PFSK-1 (cell line): ENCODE measurements around the gene DLGAP1.

Experiments
- FOXP2 ChIP-seq: optimal IDR thresholded peaks from 2 replicates; pipeline ENCODE3; 2011; ENCODE audit warnings: borderline replicate concordance, control low read depth, inconsistent platforms; ENCODE audit not compliant: insufficient read depth; ENCODE audit errors: extremely low read length, extremely low read depth
- POLR2AphosphoS5 ChIP-seq: IDR thresholded peaks from 2 replicates; pipeline ENCODE4 v1.6.1; 2012; ENCODE audit warnings: low read depth, mild to moderate bottlenecking, control low read depth, low read length, moderate library complexity
- SIN3A ChIP-seq: IDR thresholded peaks from 2 replicates; pipeline ENCODE4 v1.6.1; 2012; ENCODE audit warnings: mild to moderate bottlenecking, low read length, moderate library complexity, borderline replicate concordance; ENCODE audit not compliant: insufficient read depth
- TAF1 ChIP-seq: IDR thresholded peaks from 2 replicates; pipeline ENCODE4 v1.6.1; 2012; ENCODE audit warnings: low read length, control low read depth, borderline replicate concordance; ENCODE audit not compliant: insufficient read depth
- TF ChIP-seq, protein P1 (sequence below), 2 experiments: IDR thresholded peaks; 2 replicates each; pipeline versions ENCODE4 v1.6.1 to v1.8.0; 2011 to 2012; ENCODE audit warnings: low read depth in 2 of 2, low read length in 2 of 2, control low read depth in 1 of 2, inconsistent platforms in 1 of 2, mild to moderate bottlenecking in 1 of 2, moderate library complexity in 1 of 2; ENCODE audit not compliant: insufficient read depth in 1 of 2

DLGAP1 gene

DNA sequence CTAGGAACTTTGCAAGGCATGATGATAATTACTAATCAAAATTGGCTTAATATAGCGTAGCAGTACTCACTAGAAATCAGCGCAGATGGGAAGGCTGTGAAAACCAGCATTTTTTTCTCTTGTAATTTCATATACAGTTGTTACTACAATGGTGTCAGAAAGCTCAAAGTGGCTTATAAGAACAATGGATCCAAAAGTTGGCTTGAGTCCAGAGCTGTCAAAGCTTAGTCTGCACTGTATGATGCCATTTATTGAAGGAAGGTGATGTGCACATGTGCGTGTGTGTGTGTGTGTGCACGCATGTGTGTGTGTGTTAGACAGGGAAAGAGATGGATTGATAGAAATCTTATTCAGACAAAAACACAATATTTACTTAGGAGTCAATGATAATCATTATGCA lies 663.9 kb downstream of the DLGAP1 start:
- TF ChIP-seq, protein P1, sequence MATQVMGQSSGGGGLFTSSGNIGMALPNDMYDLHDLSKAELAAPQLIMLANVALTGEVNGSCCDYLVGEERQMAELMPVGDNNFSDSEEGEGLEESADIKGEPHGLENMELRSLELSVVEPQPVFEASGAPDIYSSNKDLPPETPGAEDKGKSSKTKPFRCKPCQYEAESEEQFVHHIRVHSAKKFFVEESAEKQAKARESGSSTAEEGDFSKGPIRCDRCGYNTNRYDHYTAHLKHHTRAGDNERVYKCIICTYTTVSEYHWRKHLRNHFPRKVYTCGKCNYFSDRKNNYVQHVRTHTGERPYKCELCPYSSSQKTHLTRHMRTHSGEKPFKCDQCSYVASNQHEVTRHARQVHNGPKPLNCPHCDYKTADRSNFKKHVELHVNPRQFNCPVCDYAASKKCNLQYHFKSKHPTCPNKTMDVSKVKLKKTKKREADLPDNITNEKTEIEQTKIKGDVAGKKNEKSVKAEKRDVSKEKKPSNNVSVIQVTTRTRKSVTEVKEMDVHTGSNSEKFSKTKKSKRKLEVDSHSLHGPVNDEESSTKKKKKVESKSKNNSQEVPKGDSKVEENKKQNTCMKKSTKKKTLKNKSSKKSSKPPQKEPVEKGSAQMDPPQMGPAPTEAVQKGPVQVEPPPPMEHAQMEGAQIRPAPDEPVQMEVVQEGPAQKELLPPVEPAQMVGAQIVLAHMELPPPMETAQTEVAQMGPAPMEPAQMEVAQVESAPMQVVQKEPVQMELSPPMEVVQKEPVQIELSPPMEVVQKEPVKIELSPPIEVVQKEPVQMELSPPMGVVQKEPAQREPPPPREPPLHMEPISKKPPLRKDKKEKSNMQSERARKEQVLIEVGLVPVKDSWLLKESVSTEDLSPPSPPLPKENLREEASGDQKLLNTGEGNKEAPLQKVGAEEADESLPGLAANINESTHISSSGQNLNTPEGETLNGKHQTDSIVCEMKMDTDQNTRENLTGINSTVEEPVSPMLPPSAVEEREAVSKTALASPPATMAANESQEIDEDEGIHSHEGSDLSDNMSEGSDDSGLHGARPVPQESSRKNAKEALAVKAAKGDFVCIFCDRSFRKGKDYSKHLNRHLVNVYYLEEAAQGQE (IDR thresholded peaks at IDR 0.05; ENCODE audit: insufficient read depth in 1 of 2, low read depth in 2 of 2, low read length in 2 of 2), result no peak
- TF ChIP-seq FOXP2 (no peak), POLR2AphosphoS5 (no peak), SIN3A (no peak), TAF1 (no peak)

DNA sequence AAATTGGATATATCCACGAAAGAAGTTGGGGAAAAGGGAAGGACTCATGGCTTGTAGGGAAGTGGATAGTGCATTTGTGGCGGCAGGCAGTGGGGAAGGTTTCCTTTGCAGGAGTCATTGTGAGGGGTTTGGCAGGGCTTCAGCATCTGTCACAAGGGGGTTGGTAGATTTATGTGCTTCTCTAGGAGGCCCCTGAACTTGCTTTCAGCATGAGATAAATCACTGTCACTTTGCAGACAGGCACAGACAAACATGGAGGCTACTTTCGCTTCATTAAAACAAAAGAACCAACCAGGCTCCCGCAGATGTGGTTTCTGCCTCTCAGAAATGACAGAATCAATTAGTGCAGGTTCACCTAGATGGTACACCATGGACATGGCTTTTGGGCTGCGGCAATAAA lies 664.4 kb downstream of the DLGAP1 start:
- TF ChIP-seq SIN3A, result no peak; the same call in 1 of the 2 replicates
- TF ChIP-seq, protein P1 (IDR thresholded peaks at IDR 0.05; ENCODE audit: insufficient read depth in 1 of 2, low read depth in 2 of 2, low read length in 2 of 2), result no peak
- TF ChIP-seq POLR2AphosphoS5, result no peak
- TF ChIP-seq FOXP2, result no peak
- no peak for TF ChIP-seq TAF1

DNA sequence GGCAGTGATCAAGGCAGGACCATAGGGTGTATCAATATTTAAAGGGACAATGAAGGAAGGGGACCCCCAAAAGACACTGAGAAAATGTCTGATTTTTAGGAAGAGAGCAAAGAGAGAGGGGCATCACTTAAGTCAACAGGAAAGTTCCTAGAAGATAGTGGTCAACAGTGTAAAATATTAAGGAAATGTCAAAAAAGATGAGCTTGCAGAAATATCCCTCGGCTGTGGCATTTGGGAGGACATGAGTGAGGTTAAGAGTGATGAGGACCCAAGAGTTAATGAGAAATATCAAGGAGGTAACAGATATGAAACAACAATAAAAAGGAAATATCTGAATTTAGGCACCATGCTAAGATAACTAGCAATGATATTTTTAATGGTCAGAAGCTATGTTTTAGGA lies 665.6 kb downstream of the DLGAP1 start:
- TF ChIP-seq, protein P1 (IDR thresholded peaks at IDR 0.05; ENCODE audit: insufficient read depth in 1 of 2, low read depth in 2 of 2, low read length in 2 of 2), result no peak
- no peak for TF ChIP-seq FOXP2
- TF ChIP-seq SIN3A, result no peak
- TF ChIP-seq TAF1, result no peak
- no peak for TF ChIP-seq POLR2AphosphoS5

DNA sequence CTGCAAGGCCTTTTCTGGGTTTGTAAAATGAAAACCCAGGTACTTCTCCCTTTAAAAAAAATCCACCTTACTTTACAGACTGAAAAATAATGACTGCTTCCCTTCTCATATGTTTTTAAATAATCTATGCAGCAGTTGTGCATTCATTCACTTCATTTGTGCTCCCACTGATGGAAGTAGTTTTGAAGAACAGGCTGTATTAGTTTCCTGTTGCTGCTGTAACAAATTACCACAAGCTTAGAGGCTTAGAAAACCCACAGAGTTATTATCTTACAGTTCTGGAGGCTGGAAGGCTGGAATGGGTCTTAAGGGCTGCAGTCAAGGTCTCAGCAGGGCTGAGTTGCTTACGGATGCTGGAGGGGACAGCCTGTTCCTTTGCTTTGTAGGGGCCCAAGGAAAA lies 670.2 kb downstream of the DLGAP1 start:
- TF ChIP-seq POLR2AphosphoS5, result no peak
- TF ChIP-seq, protein P1 (IDR thresholded peaks at IDR 0.05; ENCODE audit: insufficient read depth in 1 of 2, low read depth in 2 of 2, low read length in 2 of 2), result no peak
- no peak for TF ChIP-seq FOXP2
- no peak for TF ChIP-seq TAF1
- no peak for TF ChIP-seq SIN3A

DNA sequence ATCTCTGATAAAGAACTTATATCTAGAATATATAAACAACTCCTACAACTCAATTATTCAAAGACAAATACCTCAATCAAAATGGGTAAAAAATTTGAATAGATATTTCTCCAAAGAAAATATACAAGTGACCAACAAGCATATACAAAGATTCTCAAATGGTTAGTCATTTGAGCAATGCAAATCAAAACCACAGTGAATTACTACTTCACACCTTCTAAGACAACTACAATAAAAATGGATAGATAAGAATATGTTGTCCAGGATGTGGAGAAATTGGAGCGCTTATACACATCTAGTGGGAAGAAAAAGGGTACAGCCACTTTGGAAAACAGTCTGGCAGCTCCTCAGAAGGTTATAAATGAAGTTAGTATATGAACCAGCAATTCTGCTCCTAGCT lies 672.2 kb downstream of the DLGAP1 start:
- no peak for TF ChIP-seq FOXP2
- no peak for TF ChIP-seq TAF1
- no peak for TF ChIP-seq POLR2AphosphoS5
- no peak for TF ChIP-seq SIN3A
- TF ChIP-seq, protein P1 (IDR thresholded peaks at IDR 0.05; ENCODE audit: insufficient read depth in 1 of 2, low read depth in 2 of 2, low read length in 2 of 2), result no peak
